Measurements from ENCODE around the gene ERN1.
"Not testable (repeated sequence)": the region's sequence is repeated elsewhere in the genome, so short reads cannot be mapped to it uniquely, and the experiment has no call there.

ERN1 gene

GRCh38 chr17:64009571-64010402, 120.2 kb downstream of the ERN1 start:
- H3K27ac ChIP-seq: no peak overlapping the region
- no peak for TF ChIP-seq ZFX (IDR thresholded peaks at IDR 0.05)
- TF ChIP-seq CTCF (conservative IDR thresholded peaks at IDR 0.05): no peak

DNA sequence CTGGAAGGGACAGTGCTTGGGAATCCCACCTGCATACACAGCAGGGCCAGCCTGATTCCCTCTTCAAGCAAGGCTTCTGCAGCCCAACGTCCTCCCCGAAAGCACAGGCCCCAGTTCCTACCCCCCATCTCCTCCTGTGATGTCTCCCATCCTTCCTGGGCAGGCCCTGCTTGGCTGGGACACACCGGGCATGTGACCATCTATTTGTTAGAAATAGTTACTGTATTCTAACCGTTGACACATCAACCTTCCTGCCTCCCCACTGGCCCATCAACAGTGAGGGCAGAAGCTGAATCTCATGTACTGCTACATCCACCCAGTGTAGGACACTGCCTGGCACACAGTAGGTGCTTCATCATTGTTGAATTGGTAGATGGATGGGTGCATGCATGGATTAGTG, 121.1 kb downstream of the ERN1 start:
- no peak overlapping the region for H3K27ac ChIP-seq
- TF ChIP-seq ZFX (IDR thresholded peaks at IDR 0.05): no peak
- TF ChIP-seq CTCF (conservative IDR thresholded peaks at IDR 0.05): no peak

GRCh38 chr17:64008346-64008745, 121.6 kb downstream of the ERN1 start:
- no peak overlapping the region for H3K27ac ChIP-seq
- TF ChIP-seq CTCF (conservative IDR thresholded peaks at IDR 0.05): no peak
- TF ChIP-seq ZFX (IDR thresholded peaks at IDR 0.05): no peak

- H3K27ac ChIP-seq: no peak overlapping the region
- TF ChIP-seq CTCF (conservative IDR thresholded peaks at IDR 0.05) (no peak), ZFX (IDR thresholded peaks at IDR 0.05) (no peak)
Observed at GRCh38 chr17:64007838-64008282, 122.1 kb downstream of the ERN1 start.

GRCh38 chr17:64007089-64007837, 122.7 kb downstream of the ERN1 start:
- H3K27ac ChIP-seq: not testable (repeated sequence)

DNA sequence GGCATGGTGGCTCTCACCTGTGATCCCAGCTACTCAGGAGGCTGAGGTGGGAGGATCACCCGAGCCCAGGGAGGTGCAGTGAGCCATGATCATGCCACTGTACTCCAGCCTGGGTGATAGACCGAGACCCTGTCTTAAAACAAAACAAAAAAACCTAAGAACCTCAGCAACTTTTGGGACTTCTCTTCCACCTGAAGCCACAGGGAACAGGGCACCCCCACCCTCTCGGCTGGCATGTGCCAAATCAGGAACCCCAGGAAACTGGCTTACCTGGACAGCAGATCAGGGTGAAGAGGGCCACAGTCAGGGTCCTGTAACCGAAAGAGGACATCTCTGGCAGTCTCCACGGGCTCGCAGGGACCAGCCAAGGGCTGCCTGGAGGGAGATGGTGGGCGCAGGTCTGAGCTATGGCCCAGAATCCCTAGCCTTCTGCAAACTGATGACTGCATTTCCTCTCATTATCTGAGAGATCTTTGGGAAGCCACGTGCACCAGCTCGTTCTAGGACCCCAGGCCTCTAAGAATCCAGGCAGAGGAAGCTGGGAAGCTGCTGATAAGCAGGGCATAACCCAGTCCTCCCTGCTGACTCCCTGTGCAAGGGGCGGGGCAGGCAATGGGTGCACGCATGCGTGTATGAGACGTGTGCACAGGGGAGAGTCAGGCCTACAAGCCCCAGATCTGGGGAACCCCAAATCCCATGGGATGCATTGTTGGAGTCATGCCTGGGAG, 123.4 kb downstream of the ERN1 start:
- H3K27ac ChIP-seq: no peak overlapping the region
- TF ChIP-seq CTCF (conservative IDR thresholded peaks at IDR 0.05) (no peak), ZFX (IDR thresholded peaks at IDR 0.05) (no peak)

GRCh38 chr17:64005734-64006167, 124.2 kb downstream of the ERN1 start:
- no peak overlapping the region for H3K27ac ChIP-seq

More at GRCh38 chr17:64005734-64006167, 124.2 kb downstream of the ERN1 start:
- TF ChIP-seq CTCF (conservative IDR thresholded peaks at IDR 0.05) (no peak), ZFX (IDR thresholded peaks at IDR 0.05) (no peak)
